GM18951 (cell line): Measurements from ENCODE around the gene MB21D2.

Experiments
- POLR2A ChIP-seq: IDR thresholded peaks from 4 replicates; pipeline ENCODE4 v1.6.1; 2011; ENCODE audit warnings: mild to moderate bottlenecking; ENCODE audit not compliant: insufficient read length, insufficient read depth; ENCODE audit errors: extremely low read depth
- in situ Hi-C: fragments of 300-500 bp; cut with MboI; formaldehyde crosslinking; loops from one replicate; pipeline ENCODE4 v1.12.0; 2022; ENCODE audit warnings: low sequenced_read_pairs, mixed read lengths, inconsistent platforms; ENCODE audit not compliant: unreplicated experiment

MB21D2 gene

DNA sequence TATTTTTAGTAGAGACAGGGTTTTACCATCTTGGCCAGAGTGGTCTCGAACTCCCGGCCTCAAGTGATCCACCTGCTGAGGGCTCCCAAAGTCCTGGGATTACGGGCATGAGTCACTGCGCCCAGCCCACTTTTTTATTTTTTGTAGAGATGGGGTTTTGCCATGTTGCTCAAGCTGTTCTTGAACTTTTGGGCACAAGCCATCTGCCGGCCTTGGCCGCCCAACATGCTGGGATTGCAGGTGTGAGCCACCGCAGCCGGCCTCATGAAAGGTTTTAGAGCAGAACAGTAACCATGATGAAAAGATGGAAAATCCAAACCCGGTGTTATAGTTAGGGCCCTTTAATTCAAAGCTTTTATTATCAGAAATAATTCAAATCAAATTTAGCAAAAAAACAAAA lies 15.6 kb upstream of the MB21D2 start:
- no peak for TF ChIP-seq POLR2A
- in situ Hi-C loops, result no loop called here

DNA sequence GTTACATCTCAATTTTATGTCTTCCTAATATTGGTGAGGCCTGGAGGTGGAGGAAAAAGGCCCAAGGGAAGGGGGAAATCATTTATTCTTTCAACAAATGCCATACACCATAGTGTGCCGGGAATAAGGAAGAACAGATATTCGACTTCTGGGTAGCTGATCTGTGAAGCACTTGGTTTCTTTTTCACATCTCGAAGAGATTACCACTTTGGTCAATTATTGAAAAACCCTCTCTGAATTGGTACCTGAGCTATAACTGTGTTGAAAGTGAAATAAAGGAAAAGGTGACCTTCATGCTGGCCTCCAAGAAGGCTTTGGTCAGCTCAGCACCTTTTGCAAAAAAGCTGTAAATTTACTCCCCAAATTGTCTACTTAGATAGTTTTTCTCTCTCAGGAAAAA lies 14.2 kb upstream of the MB21D2 start:
- no peak for TF ChIP-seq POLR2A
- in situ Hi-C loops, result no loop called here

GRCh38 chr3:192930577-192930976 lies 12.9 kb upstream of the MB21D2 start:
- no peak for TF ChIP-seq POLR2A
- in situ Hi-C loops, result no loop called here

DNA sequence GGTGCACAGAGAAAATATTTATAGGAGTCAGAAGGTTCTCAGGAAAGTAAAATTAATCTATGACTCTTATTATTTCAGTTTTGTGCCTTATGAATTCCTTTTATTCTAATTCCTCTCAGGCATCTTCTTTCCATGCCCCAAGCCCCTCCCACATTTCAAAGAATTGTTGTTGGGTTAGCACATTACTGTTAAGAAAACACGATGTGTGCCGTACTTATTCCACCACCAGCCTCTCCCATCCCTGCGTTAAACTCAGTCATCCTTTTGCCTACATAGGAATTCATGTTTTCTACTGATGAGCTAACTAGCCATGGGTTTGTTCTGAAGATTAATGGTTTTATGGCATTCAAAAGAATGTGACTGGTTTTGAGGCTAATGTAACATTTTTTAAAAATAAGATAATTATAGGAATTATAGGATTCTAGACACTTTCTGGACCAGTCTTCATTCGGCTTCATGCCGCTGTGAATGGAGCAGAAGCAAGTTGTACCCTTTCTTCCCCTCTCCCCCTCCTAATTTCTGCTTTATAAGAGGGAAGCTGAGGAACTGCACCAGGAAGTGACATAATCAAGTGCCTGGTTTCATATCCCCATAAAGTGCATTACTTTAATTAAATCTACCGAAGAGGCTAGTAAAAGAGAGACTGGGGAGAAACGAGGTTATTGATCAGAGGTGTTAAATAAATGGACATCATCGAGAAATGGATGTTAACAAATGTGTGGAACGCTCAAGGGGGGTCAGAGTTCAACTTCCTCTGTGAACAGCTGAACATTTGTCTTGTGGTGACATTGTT lies 12.3 kb upstream of the MB21D2 start:
- no peak for TF ChIP-seq POLR2A
- in situ Hi-C loops, result no loop called here

DNA sequence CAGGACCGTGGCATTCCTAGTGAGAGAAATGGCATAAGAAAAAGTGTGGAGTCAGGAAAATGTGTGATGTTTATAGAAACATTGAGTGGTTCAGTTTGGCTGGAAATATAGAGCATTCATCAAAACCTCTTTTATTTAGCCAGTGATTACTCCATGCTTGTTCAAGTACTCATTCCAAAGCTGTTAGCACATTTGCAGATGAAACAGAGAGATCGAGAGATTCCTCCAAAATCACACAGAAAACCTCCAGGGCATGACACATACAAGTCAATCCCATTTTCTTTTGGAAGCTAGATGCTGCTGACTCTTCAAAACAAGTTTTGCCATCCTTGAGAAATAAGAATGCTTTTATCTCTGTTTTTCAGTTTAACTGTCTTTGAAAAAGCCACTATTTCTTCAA lies 11.5 kb upstream of the MB21D2 start:
- TF ChIP-seq POLR2A, result no peak
- in situ Hi-C loops, result no loop called here

DNA sequence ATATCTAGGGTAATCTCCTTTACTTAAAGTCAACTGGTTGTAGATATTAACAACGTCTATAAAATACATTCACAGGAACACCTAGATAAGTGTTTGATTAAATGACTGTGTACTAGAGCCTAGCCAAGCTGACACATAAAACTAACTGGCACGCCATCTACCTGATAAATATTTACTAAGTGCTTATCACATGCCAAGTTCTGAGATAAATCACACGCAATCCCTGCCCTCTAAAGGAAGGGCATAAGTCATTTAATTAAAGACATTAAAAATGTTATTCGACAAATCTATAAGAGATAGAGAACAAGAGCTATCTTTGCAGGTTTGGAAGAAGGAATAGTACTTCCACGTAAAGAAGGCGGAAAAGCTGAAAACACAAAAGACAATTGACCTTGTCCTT lies 11.1 kb upstream of the MB21D2 start:
- no peak for TF ChIP-seq POLR2A
- in situ Hi-C loops, result no loop called here

GRCh38 chr3:192928016-192928415 lies 10.4 kb upstream of the MB21D2 start:
- no peak for TF ChIP-seq POLR2A
- in situ Hi-C loops, result no loop called here

GRCh38 chr3:192927016-192927415 lies 9.4 kb upstream of the MB21D2 start:
- in situ Hi-C loops, result no loop called here
- TF ChIP-seq POLR2A, result no peak

DNA sequence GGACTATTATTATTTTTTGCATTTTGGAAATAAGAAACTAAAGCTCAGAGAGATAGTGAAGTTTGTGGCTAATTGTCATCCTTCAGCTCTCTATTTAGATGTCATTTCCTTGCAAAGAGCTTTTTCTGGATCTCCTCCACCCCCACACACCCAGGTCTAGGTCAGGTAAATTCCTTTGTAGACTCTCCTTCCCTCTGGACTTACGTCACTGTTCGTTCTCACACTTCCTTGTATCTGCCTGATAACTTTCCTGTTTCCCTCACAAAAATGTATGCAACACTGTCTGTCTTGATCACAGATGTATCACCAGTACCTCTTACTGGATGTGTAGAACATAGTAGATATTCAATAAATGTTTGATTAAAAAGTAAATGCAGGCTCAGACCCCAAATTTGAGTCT lies 6.1 kb upstream of the MB21D2 start:
- in situ Hi-C loops, result no loop called here
- TF ChIP-seq POLR2A, result no peak

- no peak for TF ChIP-seq POLR2A
- in situ Hi-C loops, result no loop called here
Observed at GRCh38 chr3:192921793-192922192, 4.1 kb upstream of the MB21D2 start.

GRCh38 chr3:192920411-192920810 lies 2.8 kb upstream of the MB21D2 start:
- TF ChIP-seq POLR2A, result no peak
- in situ Hi-C loops, result no loop called here

DNA sequence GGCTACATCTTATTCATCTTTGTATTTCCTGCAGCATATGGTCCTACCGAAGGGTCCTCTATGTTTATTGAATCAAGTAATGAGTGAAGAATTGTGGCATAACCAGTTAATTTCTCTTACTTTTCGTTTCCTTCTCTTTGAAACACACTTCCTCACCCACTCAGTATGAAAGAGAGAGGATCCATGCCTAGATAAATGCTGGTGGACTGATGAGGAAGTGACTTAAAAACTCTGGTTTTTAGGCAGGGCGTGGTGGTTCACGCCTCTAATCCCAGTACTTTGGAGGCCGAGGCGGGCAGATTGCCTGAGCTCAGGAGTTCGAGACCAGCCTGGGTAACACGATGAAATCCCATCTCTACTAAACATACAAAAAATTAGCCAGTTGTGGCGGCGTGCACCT lies 2.2 kb upstream of the MB21D2 start:
- TF ChIP-seq POLR2A, result no peak
- in situ Hi-C loops, result no loop called here

DNA sequence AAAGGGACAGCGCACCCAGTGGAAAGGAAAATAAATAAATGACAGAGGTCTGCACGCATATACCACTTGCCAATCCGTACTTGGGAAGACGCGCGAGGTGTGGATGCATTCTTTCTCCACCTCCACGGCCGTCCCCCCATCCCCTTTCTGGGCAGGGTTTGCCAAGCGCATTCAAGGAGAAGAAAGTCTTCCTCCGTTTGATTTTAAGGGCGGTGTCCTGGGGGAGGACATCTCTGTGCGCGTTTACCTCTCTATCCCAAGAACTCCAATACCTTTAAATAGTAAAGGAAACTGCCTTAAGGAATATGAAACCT lies 576 bp upstream of the MB21D2 start:
- no peak for TF ChIP-seq POLR2A
- in situ Hi-C loops, result no loop called here

DNA sequence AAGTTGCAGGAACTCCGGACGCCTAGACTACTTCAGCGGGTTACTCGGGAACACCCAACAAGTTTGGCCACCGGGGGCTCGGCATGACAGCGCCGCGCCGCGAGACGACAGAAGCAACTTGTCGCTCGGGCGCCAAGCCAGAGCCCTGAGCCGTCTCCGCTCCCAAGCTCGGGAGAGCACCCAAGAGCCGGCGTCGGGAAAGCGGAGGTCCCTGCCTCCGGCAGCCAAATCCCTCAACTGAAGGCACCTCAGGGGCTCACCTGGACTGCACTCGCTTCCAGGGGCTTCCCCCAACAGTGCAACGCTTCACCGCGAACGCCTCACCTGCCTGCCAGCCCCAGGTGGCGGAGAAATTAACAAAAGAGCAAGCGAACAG lies 640 bp downstream of the MB21D2 start:
- in situ Hi-C loops, result no loop called here
- peak; percentile 78 for TF ChIP-seq POLR2A

DNA sequence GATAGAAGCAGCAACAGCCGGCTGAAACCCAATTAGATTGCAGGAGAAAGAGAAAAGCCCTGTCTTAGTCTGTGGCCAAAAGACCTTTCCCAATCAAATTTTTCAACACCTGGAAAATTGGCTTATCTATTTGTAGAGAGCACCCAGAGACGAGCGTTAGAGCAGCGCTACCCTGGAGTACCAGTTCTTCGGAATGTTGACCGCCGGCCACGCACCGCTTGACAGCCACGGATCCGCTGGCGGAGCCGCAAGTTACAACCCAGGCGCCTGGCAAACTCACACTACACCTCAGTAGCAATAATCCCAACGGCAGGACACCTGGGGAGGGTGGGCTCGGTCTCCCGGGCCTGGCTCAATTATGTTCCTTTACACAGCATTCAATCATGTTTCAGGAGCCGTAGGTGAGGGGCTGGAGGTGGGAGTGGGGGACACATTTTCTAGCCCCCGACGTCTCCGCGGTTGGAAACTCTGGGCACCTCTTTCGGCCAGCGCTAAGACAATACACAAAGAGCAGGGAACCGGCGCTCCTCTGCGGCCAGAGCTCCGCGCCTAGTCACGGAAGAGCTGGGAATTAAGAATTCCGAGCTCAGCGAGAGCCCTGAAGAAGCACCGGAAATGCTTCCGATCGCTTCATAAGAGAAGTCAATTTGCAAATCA lies 1.2 kb downstream of the MB21D2 start:
- TF ChIP-seq POLR2A, result no peak
- in situ Hi-C loops, result no loop called here

DNA sequence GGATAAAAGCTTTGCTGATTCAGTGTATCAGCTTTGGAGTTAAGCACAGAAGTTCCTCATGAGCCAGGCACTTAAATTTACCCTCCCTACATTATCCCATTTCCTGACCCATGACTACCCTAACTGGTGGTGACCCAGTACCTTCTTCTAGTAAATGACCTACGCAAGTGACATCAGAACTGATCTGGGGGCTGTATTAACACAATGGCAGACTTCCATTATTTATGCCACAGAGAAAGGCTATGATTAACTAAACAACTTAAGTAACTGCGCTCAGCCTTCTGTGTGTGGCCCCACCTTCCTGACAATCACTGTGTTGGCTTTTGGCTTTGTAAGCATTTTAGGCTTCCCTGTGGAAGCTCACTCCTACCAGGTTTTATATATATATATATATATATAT lies 1.9 kb downstream of the MB21D2 start:
- in situ Hi-C loops, result no loop called here

More for the DNA sequence above, 1.9 kb downstream of the MB21D2 start:
- TF ChIP-seq POLR2A, result no peak
